Liver (tissue), 9 donors: ENCODE measurements around the gene SYNJ1. TPM values are rescaled to one million over a fixed set of nuclear protein-coding genes. Genes with fewer than 3 reads are reported as not detected.

Experiments used
- DNase-seq: peaks from one replicate; pipeline ENCODE4 v3.0.0-alpha.2; 2017; ENCODE audit warnings: low spot score
- H3K27ac ChIP-seq, 2 donors: one replicate each; pipeline ENCODE4 v1.7.0; 2013; ENCODE audit warnings: inconsistent platforms in 2 of 2, low read length in 2 of 2, control low read depth in 1 of 2, low read depth in 1 of 2, mild to moderate bottlenecking in 1 of 2
- H3K27me3 ChIP-seq, 4 donors: one replicate each; pipeline versions ENCODE4 v1.6.1 to v1.7.0; 2013; ENCODE audit warnings: low read length in 3 of 4, inconsistent platforms in 1 of 4, mild to moderate bottlenecking in 1 of 4, moderate library complexity in 1 of 4; ENCODE audit not compliant: control insufficient read depth in 4 of 4, insufficient read depth in 4 of 4
- H3K36me3 ChIP-seq, 4 donors: one replicate each; pipeline versions ENCODE4 v1.6.1 to v1.7.0; 2013; ENCODE audit warnings: low read length in 3 of 4, mild to moderate bottlenecking in 3 of 4, low read depth in 1 of 4, moderate library complexity in 1 of 4; ENCODE audit not compliant: control insufficient read depth in 4 of 4, insufficient read depth in 3 of 4
- H3K4me1 ChIP-seq, 4 donors: one replicate each; pipeline versions ENCODE4 v1.6.1 to v1.7.0; 2013; ENCODE audit warnings: low read length in 3 of 4, mild to moderate bottlenecking in 3 of 4, moderate library complexity in 1 of 4; ENCODE audit not compliant: control insufficient read depth in 4 of 4, insufficient read depth in 4 of 4
- H3K4me3 ChIP-seq, 3 donors: one replicate each; pipeline versions ENCODE4 v1.6.1 to v1.7.0; 2013; ENCODE audit warnings: low read length in 3 of 3, control low read depth in 1 of 3, low read depth in 1 of 3, mild to moderate bottlenecking in 1 of 3
- H3K9ac ChIP-seq, 2 donors: one replicate each; pipeline ENCODE4 v1.7.0; 2013; ENCODE audit warnings: low read length in 2 of 2, mild to moderate bottlenecking in 2 of 2, moderate library complexity in 2 of 2, control low read depth in 1 of 2, low read depth in 1 of 2
- H3K9me3 ChIP-seq, 4 donors: one replicate each; pipeline versions ENCODE4 v1.6.1 to v1.7.0; 2013; ENCODE audit warnings: low read length in 3 of 4; ENCODE audit not compliant: control insufficient read depth in 4 of 4
- ATF3 ChIP-seq: IDR thresholded peaks from 2 replicates; pipeline ENCODE4 v1.6.1; 2016; ENCODE audit warnings: antibody characterized with exemption
- CTCF ChIP-seq: fragments of 150-350 bp; IDR thresholded peaks from 2 replicates; pipeline ENCODE4 v1.5.1; 2017; ENCODE audit warnings: improper control_type of control experiment, low read depth, low read length; ENCODE audit not compliant: missing input control
- EGR1 ChIP-seq, 2 donors: IDR thresholded peaks; 2 replicates each; pipeline ENCODE4 v1.6.1; 2016 to 2018; ENCODE audit warnings: antibody characterized with exemption in 2 of 2, low read depth in 2 of 2
- FOXA1 ChIP-seq: IDR thresholded peaks from 2 replicates; pipeline ENCODE4 v1.6.1; 2016; ENCODE audit warnings: antibody characterized with exemption
- FOXA2 ChIP-seq: IDR thresholded peaks from 2 replicates; pipeline ENCODE4 v1.6.1; 2016; ENCODE audit warnings: antibody characterized with exemption
- GABPA ChIP-seq, 2 donors: IDR thresholded peaks in 1 of 2; conservative IDR thresholded peaks in 1 of 2; 2 replicates each; pipeline ENCODE4 v1.6.1; 2016; ENCODE audit warnings: antibody characterized with exemption in 2 of 2, mild to moderate bottlenecking in 1 of 2, moderate library complexity in 1 of 2
- HNF4A ChIP-seq, 2 donors: conservative IDR thresholded peaks; 2 replicates each; pipeline ENCODE4 v1.6.1; 2016; ENCODE audit warnings: antibody characterized with exemption in 2 of 2, mild to moderate bottlenecking in 2 of 2
- HNF4G ChIP-seq: IDR thresholded peaks from 2 replicates; pipeline ENCODE4 v1.6.1; 2016; ENCODE audit warnings: antibody characterized with exemption
- JUND ChIP-seq, 2 donors: IDR thresholded peaks; 2 replicates each; pipeline ENCODE4 v1.6.1; 2016; ENCODE audit warnings: antibody characterized with exemption in 2 of 2
- MAX ChIP-seq: IDR thresholded peaks from 2 replicates; pipeline ENCODE4 v1.6.1; 2016; ENCODE audit warnings: antibody characterized with exemption
- NR2F2 ChIP-seq: IDR thresholded peaks from 2 replicates; pipeline ENCODE4 v1.6.1; 2016; ENCODE audit warnings: antibody characterized with exemption
- RAD21 ChIP-seq, 2 donors: IDR thresholded peaks; 2 replicates each; pipeline ENCODE4 v1.6.1; 2016; ENCODE audit warnings: antibody characterized with exemption in 2 of 2, mild to moderate bottlenecking in 2 of 2
- REST ChIP-seq: IDR thresholded peaks from 2 replicates; pipeline ENCODE4 v1.6.1; 2016; ENCODE audit warnings: antibody characterized with exemption, mild to moderate bottlenecking
- RXRA ChIP-seq, 2 donors: IDR thresholded peaks; 2 replicates each; pipeline ENCODE4 v1.6.1; 2017 to 2018; ENCODE audit warnings: antibody characterized with exemption in 2 of 2, mild to moderate bottlenecking in 1 of 2
- SP1 ChIP-seq: IDR thresholded peaks from 2 replicates; pipeline ENCODE4 v1.6.1; 2018; ENCODE audit warnings: antibody characterized with exemption, mild to moderate bottlenecking
- TAF1 ChIP-seq: conservative IDR thresholded peaks from 2 replicates; pipeline ENCODE4 v1.6.1; 2016; ENCODE audit warnings: antibody characterized with exemption, mild to moderate bottlenecking
- YY1 ChIP-seq: IDR thresholded peaks from 2 replicates; pipeline ENCODE4 v1.6.1; 2016; ENCODE audit warnings: antibody characterized with exemption, mild to moderate bottlenecking
- ZBTB33 ChIP-seq: IDR thresholded peaks from 2 replicates; pipeline ENCODE4 v1.6.1; 2016; ENCODE audit warnings: antibody characterized with exemption
- WGBS: extraction: QIAGEN DNeasy Blood & Tissue Kit; methylation state at CpG from one replicate; pipeline ENCODE4 v1.1.7; 2013; 5-methylcytosine and 5-hydroxymethylcytosine counted together
- polyA plus RNA-seq, 2 donors: library from polyadenylated mRNA; stranded (reverse) in 1 of 2; unstranded in 1 of 2; fragments of 200-250 nt in 1 of 2; fragments of >200 nt in 1 of 2; fragmentation: Nextera tagmentation in 1 of 2; extraction: Ambion mirVana in 1 of 2; gene quantifications; one replicate each; pipeline versions ENCODE4 v1.2.1 to v1.2.3, GENCODE V29; 2013 to 2015
- total RNA-seq, 2 donors: library from RNA; depleted of rRNA; stranded (reverse); fragments of >200 nt; gene quantifications; one replicate each; pipeline ENCODE4 v1.2.3, GENCODE V29; 2014
- donor health status: healthy.
- donor health status: healthy.
- donor health status: healthy.
- donor health status: healthy.
- donor health status: healthy.

The SYNJ1 gene
- total and polyA plus RNA-seq, 4 donors, result 2.5 to 7.2 (median 5.0) TPM

- peaks cover 0 to 9% (median 3%) of the 10 kb centered on the region in 4 donors for H3K36me3 ChIP-seq
- H3K27me3 ChIP-seq, result no peaks in the 10 kb centered on the region
- H3K27ac ChIP-seq, result peak within 1 kb of the TSS; percentile 48 to 69
- peaks cover 0 to 16% (median 5%) of the 10 kb centered on the region in 4 donors for H3K4me1 ChIP-seq
- H3K9me3 ChIP-seq, result no peaks in the 10 kb centered on the region
- peak; percentile 86 for DNase-seq
- peak within 1 kb of the TSS; percentile 90 to 93 for H3K9ac ChIP-seq
- WGBS, result under 1% methylated on average over 81 of the region's 81 CpGs
- TF ChIP-seq JUND (IDR thresholded peaks at IDR 0.05) (no peak), SP1 (peak; percentile 56), RAD21 (IDR thresholded peaks at IDR 0.05) (no peak), MAX (peak; percentile 100), CTCF (no peak), RXRA (IDR thresholded peaks at IDR 0.05) (peak; percentile 33), GABPA (IDR thresholded peaks at IDR 0.05 in 1 of 2, conservative IDR thresholded peaks at IDR 0.05 in 1 of 2) (peak; percentile 93 to 98), NR2F2 (peak; percentile 55), HNF4G (no peak), REST (peak; percentile 37), FOXA1 (no peak), EGR1 (IDR thresholded peaks at IDR 0.05; ENCODE audit: low read depth in 2 of 2) (peak; percentile 91), ATF3 (no peak), YY1 (peak; percentile 67), FOXA2 (no peak), HNF4A (conservative IDR thresholded peaks at IDR 0.05) (peak in 1 of 2 donors; percentile 13), TAF1 (no peak), ZBTB33 (peak; percentile 40)
- peak within 1 kb of the TSS; percentile 76 to 89 (median 77) for H3K4me3 ChIP-seq
Measured at GRCh38 chr21:32612075-32612998, 115.5 kb downstream of the SYNJ1 start, which contains the start of gene CFAP298. Gene CFAP298, minus strand, starts transcription at chr21:32612377. Its CDS starts 134 bp downstream, at chr21:32612243.
